GM21528 (cell line): ENCODE results near the gene GNG13.

Source experiments
- ATAC-seq: cut with Tn5 transposase; IDR thresholded peaks from one replicate; pipeline ENCODE4 v1.9.1; 2021; ENCODE audit warnings: mild to moderate bottlenecking, moderate library complexity; ENCODE audit not compliant: unreplicated experiment, low FRiP score

GNG13 gene

GRCh38 chr16:795580-796229 is 4.8 kb downstream of the GNG13 start:
- no peak for ATAC-seq

GRCh38 chr16:794853-795466 is 5.6 kb downstream of the GNG13 start:
- ATAC-seq = no peak

- no peak for ATAC-seq
Measured at GRCh38 chr16:794091-794822, 6.3 kb downstream of the GNG13 start.

- no peak for ATAC-seq
Measured at GRCh38 chr16:793414-793813, 7.1 kb downstream of the GNG13 start.

GRCh38 chr16:792221-792995 is 8.1 kb downstream of the GNG13 start:
- no peak for ATAC-seq

GRCh38 chr16:791131-791530 is 9.4 kb downstream of the GNG13 start:
- ATAC-seq = no peak

GRCh38 chr16:790086-790485 is 10.4 kb downstream of the GNG13 start:
- no peak for ATAC-seq

GRCh38 chr16:789191-789850 is 11.2 kb downstream of the GNG13 start:
- ATAC-seq = no peak

GRCh38 chr16:788399-789126 is 12.0 kb downstream of the GNG13 start, which contains the start of gene CHTF18:
TSS of gene CHTF18 (plus strand) at chr16:788620. CDS start at chr16:788685, 65 bp downstream.
- ATAC-seq = peak; percentile 64

GRCh38 chr16:787978-788398 is 12.5 kb downstream of the GNG13 start, which contains the start of gene RPUSD1:
TSS of gene RPUSD1 (minus strand) at chr16:788381. CDS start at chr16:787737, 644 bp downstream.
- ATAC-seq = peak; percentile 39

- ATAC-seq = peak; percentile 4
Measured at GRCh38 chr16:787321-787966, 13.1 kb downstream of the GNG13 start.

- ATAC-seq = no peak
Measured at GRCh38 chr16:785563-786535, 14.7 kb downstream of the GNG13 start.

GRCh38 chr16:784431-784830 is 16.1 kb downstream of the GNG13 start:
- no peak for ATAC-seq

GRCh38 chr16:783404-784161 is 17.0 kb downstream of the GNG13 start:
- no peak for ATAC-seq

GRCh38 chr16:782766-783403 is 17.6 kb downstream of the GNG13 start:
- ATAC-seq = no peak

GRCh38 chr16:782258-782657 is 18.3 kb downstream of the GNG13 start:
- ATAC-seq = no peak
